NCI-H2107 (cell line): Measurements from ENCODE around the gene SYNJ2.

ENCODE experiments used
- DNase-seq: peaks from one replicate; lab custom pipeline; 2025; lab: John Stamatoyannopoulos, UW

SYNJ2 gene

DNA sequence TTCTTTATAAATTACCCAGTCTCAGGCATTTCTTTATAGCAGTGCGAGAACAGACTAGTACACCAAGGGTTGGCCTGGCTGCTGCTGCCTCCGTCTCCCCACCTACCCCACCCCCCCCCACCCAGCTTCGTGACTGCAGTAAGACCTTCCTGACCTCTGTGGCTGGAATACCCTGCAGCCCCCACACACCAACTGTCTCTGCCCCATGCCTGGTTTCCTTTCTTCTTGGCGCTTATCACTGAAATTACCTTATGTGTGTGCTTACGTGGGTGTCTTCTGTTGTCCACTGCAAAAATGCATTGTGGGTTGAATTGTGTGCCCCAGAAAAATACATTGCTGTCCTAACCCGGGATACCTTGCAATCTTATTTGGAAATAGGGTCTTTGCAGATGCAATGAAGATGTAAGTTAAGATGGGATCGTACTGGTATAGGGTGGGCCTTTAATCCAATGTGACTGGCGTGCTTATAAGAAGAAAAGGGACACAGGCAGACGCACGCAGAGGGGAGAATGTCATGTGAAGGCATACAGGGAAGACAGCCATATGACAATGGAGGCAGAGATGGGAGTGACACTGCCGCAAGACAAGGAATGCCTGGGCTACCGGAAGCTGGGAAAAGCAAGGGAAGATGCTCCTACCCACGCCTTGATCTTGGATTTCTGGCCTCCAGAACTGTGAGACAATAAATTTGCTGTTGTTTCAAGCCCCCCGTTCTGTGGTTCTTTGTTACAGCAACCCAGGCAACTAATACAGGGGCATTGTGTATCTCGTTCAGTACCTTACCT is 15.4 kb downstream of the SYNJ2 start:
- DNase-seq, result no peak

DNA sequence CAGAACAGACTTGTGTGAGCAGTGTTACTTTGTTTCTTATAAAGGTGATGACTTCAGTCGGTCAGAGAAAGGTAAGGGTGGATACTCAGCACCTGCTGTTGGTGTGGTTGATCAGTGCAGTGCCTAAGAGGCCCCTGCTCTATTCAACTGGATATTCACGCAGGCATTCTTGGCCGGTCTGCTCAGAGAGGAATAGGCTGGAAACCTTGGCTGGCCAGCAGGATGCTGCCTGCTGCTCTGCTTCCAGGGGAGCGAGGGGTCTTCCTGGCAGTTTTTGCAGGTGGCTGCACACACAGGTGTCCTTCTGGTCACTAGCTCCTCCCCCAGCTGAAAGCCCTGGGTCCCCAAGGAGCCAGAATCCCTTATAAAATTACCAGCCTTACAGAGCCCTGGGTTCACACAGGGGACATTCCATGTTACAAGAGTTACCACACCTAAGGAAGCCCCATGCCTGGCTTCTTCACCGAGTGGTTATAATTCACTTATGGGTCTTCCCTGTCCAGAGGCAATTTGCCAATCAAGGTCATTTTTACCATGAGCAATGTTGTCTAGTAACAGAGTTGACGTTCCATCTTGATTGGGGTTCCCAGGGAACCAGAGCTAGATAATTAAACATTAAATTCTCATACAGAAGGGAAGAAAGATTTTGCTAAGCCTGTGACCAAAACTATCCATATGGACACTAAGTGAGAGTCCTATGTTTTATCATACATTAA is 16.4 kb downstream of the SYNJ2 start:
- no peak for DNase-seq

DNA sequence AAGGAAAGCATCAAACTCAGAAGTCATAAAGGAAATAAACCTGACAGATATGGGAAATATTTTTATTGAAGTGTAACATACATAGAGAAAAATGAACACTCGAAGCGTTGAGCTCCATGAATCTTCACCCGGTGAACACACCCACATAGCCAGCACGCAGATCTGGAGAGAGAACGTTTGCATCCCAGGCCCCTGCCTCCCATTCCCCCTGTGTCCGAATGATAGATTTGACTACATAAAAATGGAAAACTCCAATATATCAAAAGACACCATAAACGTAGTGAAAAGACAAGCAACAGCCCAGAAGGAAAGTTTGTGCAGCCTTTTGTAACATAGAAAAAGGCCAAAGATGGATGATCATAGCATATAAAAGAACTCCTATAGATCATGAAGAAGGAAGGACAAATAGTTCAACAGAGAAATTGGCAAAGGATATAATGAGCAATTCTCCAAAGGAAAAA is 17.1 kb downstream of the SYNJ2 start:
- DNase-seq, result no peak

DNA sequence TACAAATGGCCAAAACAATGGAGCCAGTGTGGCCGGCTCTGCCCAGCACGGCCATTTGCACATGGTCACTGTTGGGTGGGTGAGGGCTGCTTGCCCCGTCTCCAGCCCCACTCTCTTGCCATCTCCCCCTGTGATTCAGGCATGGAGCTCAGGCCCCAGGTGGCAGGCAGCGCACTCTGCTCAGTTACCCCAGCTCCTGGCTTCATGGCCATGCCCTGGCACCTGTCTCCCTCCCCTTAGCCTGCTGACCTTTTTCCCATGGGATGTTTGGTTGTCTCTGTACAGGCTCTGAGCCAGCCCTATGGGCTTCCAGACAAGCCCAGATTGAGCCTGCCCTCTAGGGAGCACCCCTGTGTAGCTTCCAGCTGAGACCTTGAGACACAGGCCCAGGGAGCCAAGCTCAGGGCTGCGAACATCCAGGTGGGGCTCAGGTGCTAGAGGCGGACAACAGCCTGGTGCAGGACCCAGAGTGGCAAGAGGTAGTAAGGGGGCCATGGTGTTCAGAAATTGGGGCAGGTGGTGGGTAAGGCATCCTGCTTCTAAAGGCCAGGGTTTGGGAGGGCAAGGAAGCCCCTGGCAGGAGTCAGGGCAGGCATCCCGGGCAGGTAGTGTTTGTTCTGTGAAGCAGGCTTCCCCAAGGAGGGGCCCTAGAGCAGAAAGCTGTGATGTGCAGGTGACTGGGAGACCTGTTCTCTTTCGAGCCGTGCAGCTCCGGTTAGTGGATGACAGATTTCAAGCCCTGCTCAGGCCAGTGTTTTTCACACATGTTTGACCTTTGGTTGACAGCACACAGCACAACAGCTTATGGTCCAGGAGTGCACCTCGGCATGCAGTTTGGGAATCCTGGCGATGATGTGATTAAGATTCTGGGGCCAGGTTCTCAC is 17.7 kb downstream of the SYNJ2 start:
- DNase-seq, result peak; percentile 45

DNA sequence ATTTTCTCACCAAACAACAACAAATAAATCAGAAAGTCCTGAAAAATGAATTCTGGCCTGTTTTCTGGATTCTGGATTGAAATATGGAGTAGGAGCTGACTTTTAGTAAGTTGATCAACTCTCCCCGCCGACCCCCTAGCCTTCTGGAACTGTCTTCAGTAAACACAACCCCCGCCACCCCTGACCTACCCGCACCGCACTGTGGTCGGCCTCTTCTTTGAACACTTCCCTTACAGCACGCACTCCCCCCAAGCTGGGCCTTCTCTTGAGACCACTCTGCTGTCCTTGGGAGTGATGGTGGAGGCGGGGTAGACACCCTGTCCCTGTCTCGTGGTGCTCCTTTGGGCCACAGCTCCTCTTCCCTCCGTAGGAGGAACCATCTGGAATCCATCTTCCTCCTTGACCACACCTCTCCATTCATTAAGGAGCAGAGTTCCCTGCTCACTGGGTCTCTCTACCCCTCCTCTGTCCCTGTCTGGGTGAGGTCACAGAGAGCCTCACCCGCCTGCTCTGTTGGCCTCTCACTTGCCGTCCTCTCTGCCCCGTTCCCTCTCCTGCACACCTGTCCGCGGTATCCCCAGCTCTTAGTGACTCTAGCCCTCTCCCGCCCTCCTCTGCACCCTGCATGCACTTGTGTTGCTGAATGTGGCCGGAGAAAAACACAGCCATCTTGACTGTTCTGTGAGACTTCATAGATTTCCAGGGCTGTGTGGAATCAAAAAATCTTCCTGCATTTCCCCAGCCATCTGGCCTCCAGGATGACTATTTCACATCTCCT is 19.1 kb downstream of the SYNJ2 start:
- no peak for DNase-seq

DNA sequence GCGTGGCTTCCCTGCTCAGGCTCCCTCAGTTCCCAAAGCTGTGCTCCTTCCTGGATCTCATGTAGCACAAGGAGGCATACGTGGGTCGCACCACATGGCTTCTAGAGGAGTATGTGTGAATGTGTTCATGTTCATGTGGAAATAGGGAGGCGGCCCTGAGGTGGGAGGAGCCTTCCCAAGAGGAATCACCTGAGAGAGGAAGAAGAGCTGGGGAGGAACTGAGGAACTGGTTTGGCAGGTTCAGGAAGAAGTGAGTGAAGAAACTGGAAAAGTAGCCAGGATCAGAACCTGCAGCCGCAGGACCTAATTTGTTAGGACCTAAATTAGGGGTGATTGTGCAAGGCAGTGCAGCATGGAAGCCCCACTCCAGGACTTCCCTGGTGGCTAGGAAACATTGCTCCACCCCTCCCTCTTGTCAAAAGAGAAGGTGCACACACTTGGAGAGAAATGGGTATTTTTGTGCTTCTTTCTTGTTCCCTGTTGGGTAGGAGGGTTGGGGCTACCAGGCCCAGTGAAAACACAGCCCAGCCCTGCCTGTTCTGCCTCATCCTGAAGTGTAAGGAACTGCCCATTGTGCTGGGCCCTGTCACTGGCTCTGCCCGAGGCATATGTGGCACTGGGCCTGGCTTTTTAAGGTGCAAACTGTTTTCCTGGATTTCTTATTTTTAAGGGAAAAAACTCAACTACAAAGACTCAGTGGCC is 20.7 kb downstream of the SYNJ2 start:
- no peak for DNase-seq

DNA sequence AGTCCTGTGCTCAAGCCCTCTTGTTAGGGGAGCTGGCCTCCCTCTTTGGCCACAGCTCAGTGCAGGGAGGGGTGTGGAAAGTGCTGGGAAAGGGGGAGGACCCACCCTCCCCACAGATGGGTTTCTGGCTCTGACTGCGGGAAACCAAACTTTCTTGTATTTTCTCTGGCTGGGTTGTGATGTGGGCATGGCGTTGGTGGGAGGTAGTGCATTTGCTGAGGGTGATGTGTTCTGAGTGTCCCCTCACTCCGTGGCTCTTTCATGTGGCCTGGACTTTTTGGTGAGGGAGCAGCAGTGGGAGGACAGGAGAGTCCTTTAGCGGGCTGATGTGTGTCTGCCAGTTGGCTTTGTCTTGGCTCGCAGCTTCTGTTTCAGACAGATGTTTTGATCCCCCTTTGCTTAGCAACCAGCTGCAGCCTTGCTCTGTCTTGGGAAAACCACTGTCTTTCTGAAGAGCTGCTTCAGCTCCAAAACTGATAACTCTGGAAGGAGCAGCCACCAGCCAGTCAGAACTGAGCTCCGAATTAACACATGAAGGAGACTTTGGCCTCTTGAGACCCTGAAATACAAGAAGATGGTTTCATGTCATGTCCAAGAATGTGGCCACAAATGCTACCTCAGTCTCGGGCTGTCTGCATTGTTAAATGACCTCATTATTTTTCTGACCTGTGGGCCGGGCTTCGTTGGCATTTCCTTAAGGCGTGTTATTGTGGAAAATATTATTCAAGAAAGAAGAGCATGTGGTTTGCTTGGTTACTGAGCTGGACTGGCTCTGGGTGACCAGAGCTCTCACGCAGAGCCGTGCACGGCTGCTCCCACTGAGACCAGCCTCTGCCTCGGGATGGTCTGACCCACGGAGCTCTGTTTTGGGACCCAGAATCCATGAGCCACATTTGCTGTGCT is 21.5 kb downstream of the SYNJ2 start:
- DNase-seq, result no peak

DNA sequence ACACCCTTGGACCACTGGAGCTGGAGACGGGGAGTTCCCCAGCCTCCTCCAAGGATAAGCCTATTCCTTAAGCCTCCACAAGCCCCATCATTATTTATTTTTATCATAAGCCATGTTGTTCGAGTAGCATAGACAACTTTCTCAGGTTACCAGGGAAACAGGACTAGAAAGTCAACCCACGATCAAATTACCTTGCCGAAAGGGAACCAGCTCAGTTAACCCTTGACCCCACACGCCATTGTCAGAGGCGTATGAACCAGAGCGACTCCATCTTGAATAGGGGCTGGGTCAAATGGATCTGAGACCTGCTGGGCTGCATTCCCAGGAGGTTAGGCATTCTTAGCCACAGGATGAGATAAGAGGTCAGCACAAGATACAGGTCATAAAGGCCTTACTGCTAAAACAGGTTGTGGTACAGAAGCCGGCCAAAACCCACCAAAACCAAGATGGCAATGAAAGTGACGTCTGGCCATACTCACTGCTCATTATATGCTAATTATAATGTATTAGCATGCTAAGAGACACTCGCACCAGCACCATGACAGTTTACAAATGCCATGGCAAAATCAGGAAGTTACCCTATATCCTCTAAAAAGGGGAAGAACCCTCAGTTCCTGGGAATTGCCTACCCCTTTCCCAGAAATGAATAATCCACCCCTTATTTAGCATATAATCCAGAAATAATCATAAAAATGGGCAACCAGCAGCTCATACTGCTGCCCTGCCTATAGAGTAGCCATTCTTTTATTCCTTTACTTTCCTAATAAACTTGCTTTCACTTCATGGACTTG is 22.4 kb downstream of the SYNJ2 start:
- no peak for DNase-seq

DNA sequence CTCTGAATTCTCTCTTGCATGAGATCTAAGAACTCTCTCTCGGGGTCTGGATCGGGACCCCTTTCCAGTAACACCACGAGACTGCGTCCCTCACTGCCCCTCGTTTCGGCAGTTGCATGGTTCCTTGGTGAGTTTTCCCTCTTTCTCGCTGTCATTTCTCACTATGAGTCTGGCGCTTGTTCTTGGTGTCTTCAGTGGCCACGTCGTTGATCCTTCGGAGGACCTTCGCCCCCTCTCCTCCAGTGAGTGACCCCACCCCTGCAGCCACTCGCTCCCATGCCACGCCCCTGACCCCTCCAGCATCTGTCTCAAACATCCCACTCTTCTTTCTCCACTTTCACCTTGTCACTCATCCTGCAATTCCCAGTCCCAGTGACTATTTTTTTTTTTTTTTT is 23.0 kb downstream of the SYNJ2 start:
- no peak for DNase-seq

DNA sequence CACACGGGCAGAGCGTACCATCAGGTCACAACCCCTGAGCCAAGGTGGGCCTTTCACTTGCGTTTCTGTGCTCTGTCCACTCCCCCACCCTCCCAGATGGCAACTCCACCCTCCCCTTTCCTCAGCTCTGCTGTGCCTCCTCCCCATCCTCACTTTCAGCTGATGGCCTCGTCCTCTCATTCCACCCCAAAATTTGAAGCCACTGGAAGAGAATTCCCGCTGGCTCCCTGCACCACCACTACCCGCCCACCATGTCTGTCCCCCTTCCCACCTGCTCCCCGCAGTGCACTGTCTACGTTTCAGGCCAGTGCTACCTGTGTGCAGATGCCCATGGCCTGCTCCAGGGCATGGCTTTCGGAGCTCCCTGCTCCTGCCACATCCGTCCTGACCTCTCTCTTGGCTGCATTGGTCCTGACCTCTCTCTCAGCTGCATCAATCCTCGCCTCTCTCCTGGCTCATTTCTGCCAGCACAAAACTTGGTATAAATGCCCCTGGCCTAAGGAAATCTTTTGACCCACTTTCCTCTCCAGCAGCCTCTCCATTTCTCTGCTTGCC is 24.0 kb downstream of the SYNJ2 start:
- no peak for DNase-seq

DNA sequence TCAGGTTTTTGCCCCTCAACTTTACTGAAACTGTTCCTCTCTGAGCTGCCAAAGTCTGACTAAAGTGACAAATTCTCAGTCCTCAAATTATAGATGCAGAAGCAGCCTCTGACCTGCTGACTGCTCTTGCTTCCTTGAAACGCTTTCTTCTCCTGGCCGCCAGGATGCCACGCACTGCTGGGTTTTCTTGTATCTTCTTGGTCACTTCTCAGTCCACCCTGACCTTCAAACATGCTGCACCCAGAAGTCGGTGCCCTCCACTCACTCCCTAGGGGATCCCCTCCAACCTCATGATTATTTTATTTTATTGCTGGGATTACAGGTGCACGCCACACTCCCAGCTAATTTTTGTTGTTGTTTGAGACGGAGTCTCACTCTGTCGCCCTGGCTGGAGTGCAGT is 24.7 kb downstream of the SYNJ2 start:
- no peak for DNase-seq

DNA sequence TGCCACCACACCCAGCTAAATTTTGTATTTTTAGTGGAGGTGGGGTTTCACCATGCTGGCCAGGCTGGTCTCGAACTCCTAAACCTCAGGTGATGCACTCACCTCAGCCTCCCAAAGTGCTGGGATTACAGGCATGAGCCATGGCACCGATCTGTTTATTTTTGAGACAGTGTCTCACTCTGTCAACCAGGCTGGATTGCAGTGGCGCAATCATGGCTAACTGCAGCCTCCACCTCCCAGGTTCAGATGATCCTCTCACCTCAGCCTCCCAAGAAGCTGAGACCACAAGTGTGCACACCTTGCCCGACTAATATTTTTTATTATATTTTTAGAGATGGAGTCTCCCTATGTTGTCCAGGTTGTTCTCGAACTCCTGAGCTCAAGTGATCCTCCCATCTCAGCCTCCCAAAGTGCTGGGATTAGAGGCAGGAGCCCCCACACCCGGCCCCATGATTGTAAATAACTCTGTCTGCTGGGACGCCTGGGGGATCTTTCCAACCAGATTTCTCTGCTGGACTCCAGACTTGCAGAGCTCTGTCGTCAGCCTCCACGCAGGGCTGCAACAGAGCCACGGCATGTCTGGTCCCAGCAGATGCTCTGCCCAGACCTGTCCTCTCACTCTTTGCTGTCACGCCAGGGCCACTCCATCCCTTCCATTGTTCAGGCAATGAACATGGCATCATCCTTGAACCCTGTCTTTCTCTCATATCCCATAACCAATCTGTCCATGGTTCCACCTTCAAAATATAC is 25.3 kb downstream of the SYNJ2 start:
- no peak for DNase-seq

DNA sequence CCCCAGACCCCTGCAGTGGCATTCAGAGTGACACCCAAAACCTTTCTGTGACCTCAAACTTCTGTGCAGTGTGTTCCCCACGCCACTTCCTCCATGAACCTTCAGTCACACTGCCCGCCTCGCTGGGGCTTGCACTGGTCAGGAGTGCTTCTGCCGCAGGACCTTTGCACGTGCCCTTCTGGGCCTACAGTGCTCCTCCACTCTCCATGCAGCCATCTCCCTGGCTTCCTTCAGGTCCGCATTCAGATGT is 27.1 kb downstream of the SYNJ2 start:
- DNase-seq, result no peak

DNA sequence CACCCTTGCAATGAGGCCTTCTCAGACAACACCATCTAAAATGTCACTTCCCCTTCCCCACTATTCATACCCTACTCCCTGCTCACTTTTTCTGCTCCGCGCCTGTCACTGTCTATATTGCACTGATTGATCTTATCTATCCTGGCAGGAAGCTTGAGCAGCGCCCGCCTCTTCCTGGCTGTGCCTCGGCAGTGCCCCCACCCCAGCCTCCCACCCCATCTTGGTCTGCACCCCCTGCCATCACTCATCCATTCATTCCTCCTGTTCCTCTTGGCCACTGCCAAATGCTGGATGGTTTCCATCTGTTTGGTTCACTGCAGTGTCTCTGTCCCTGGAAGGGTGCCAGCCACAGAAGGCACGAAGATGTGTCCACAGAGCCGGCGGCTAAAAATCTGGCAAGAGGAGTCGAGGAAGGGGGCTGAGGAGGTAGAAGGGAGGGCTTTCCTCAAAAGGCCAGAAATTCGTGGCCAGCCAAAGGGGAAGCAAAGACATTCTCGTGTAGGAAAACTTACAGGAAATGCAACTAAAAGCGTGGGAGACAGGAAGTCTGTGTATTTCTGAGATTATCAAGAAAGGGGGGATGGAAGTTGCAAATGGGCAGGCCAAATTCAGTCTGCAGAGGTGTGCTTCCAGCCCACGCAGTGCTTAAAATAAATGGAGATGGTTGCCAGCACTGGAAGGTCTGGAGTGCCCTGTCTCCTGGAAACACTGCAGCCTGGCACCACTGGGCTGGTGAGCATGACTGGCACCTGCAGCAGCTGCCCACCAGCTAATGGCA is 27.6 kb downstream of the SYNJ2 start:
- DNase-seq, result no peak

DNA sequence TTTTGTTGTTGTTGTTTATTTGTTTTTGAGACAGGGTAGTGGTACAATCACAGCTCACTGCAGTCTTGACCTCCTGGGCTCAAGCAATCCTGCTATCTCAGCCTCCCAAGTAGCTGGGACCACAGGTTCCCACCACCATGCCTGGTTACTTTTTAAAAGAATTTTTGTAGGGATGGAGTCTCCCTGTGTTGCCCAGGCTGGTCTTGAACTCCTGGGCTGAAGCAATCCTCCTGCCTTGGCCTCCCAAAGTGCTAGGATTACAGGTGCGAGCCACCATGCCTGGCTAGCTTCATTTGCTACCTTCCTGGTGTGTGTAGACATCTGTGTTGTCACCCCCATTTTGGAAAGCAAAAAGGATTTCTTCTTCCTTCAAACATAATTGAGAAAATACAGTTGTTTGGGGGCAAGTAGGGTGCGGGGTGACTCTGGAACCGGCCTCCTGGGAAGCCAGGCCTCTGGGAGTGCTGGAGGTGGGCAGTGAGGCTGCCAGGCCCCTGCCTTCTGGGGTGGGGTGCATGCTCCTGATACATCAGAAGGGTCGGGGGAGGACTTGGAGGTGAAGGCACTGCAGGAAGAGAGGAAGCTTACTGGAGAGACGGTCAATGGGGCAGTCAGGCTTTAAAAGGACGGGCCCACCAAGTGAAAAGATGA is 28.4 kb downstream of the SYNJ2 start:
- no peak for DNase-seq

DNA sequence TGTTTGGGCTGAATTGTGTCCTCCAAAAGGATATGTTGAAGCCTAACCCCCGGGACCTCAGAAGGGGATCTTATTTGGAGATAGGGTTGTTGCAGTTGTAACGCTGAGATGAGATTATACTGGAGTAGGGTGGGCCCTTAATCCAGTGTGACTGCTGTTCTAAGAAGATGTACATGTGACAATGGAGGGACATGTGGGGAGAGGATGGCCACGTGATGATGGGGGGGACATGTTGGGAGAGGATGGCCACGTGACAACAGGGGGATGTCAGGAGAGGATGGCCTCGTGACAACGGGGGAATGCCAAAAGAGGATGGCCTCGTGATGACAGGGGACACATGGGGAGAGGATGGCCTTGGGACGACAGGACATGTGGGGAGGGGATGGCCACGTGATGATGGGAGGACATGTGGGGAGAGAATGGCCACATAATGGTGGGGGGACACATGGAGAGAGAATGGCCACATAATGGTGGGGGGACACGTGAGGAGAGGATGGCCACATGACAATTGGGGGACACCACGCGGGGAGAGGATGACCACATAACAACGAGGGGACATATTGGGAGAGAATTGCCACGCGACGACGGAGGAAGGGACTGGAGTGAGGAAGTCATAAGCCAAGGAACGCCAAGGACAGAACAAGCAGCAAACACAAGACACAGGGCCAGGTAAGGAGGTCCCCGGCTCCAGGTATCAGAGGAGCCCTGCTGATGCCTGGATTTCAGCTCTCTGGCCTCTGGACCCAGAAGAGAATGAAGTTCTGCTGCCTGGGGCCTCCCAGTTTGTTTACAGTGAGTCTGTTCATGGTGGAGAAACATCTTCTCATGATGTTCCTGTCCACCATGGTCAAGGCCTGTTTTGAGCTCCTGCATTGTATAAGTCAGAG is 29.2 kb downstream of the SYNJ2 start:
- DNase-seq, result no peak
